B cell (primary cell): Measurements from ENCODE around the gene RAD51C. TPM values are rescaled to one million over a fixed set of nuclear protein-coding genes. Genes with fewer than 3 reads are reported as not detected.

ENCODE experiments used
- ATAC-seq: fragments of 200-7000 bp; cut with Tn5 transposase; one replicate; pipeline ENCODE4 v1.10.0; 2021; ENCODE audit warnings: low read depth, mild to moderate bottlenecking, moderate number of reproducible peaks, moderate library complexity
- CTCF ChIA-PET: fragments of 350-600 bp; sonication (Branson Sonifier 250); formaldehyde crosslinking; loops from one replicate; lab custom pipeline; 2021; ENCODE audit warnings: antibody characterized with exemption, inconsistent platforms; lab: Charles Lee
- POLR2A ChIA-PET: fragments of 350-600 bp; sonication (Branson Sonifier 250); formaldehyde crosslinking; loops from one replicate; lab custom pipeline; 2021; ENCODE audit warnings: antibody characterized with exemption; lab: Charles Lee
- DNase-seq: peaks from one replicate; pipeline ENCODE4 v3.0.0; 2013
- H2AFZ ChIP-seq: 2 replicates; pipeline ENCODE4 v1.6.1; 2012; ENCODE audit warnings: mild to moderate bottlenecking, low read depth, low read length; ENCODE audit not compliant: insufficient read depth, poor library complexity, severe bottlenecking
- H3K27ac ChIP-seq, 2 donors: 1 replicate in 1 of 2; 2 replicates in 1 of 2; pipeline ENCODE4 v1.5.1; 2012 to 2013; ENCODE audit warnings: low read length in 2 of 2, mild to moderate bottlenecking in 2 of 2, moderate library complexity in 1 of 2
- H3K27me3 ChIP-seq, 4 experiments: fragments of 200-600 bp in 1 of 4; sonication (generic) in 1 of 4; replicated peaks in 1 of 4; 1 replicate in 2 of 4; 2 replicates in 2 of 4; pipeline versions ENCODE4 v1.6.1 to v1.7.0; 2013 to 2016; ENCODE audit warnings: low read length in 3 of 4, mild to moderate bottlenecking in 2 of 4, mixed read lengths in 1 of 4, moderate library complexity in 1 of 4; ENCODE audit not compliant: insufficient read depth in 4 of 4, control insufficient read depth in 3 of 4; ENCODE audit errors: control extremely low read depth in 1 of 4
- H3K36me3 ChIP-seq, 2 experiments: replicated peaks in 1 of 2; 1 replicate in 1 of 2; 2 replicates in 1 of 2; pipeline versions ENCODE4 v1.6.1 to v1.7.1; 2013; ENCODE audit warnings: low read length in 1 of 2; ENCODE audit not compliant: insufficient read depth in 2 of 2, control insufficient read depth in 1 of 2; ENCODE audit errors: control extremely low read depth in 1 of 2, extremely low read depth in 1 of 2
- H3K4me1 ChIP-seq, 2 donors: fragments of 200-600 bp in 1 of 2; sonication (generic) in 1 of 2; 1 replicate in 1 of 2; 2 replicates in 1 of 2; pipeline versions ENCODE4 v1.5.1 to v1.6.1; 2013 to 2017; ENCODE audit warnings: low read length in 2 of 2; ENCODE audit not compliant: control insufficient read depth in 2 of 2, insufficient read depth in 2 of 2
- H3K4me2 ChIP-seq: replicated peaks from 2 replicates; pipeline ENCODE3; 2012; ENCODE audit warnings: mild to moderate bottlenecking, low read depth, low read length; ENCODE audit not compliant: poor library complexity, severe bottlenecking
- H3K4me3 ChIP-seq, 5 experiments: fragments of 200-600 bp in 1 of 5; sonication (generic) in 1 of 5; 1 replicate in 3 of 5; 2 replicates in 2 of 5; pipeline versions ENCODE4 v1.5.1 to v1.7.0; 2011 to 2016; ENCODE audit warnings: low read length in 4 of 5, mild to moderate bottlenecking in 4 of 5, low read depth in 2 of 5, control low read depth in 1 of 5, moderate library complexity in 1 of 5; ENCODE audit not compliant: insufficient read depth in 1 of 5; ENCODE audit errors: control extremely low read depth in 1 of 5, extremely low read depth in 1 of 5
- H3K79me2 ChIP-seq: fragments of 200-600 bp; sonication (generic); one replicate; pipeline ENCODE4 v1.6.0; 2016; ENCODE audit warnings: low read length; ENCODE audit not compliant: control insufficient read depth, insufficient read depth
- H3K9ac ChIP-seq: fragments of 200-600 bp; sonication (generic); 2 replicates; pipeline ENCODE4 v1.6.1; 2017; ENCODE audit warnings: mild to moderate bottlenecking, low read length, moderate library complexity
- H3K9me3 ChIP-seq, 3 donors: one replicate each; pipeline versions ENCODE4 v1.6.1 to v1.7.1; 2013; ENCODE audit warnings: low read length in 2 of 3; ENCODE audit not compliant: control insufficient read depth in 2 of 3, insufficient read depth in 1 of 3; ENCODE audit errors: control extremely low read depth in 1 of 3
- H4K20me1 ChIP-seq: 2 replicates; pipeline ENCODE4 v1.6.0; 2012; ENCODE audit warnings: mild to moderate bottlenecking, low read length; ENCODE audit not compliant: insufficient read depth, control insufficient read depth, poor library complexity, severe bottlenecking
- H3K27ac Mint-ChIP-seq: one replicate; pipeline ENCODE4 v1.8.0; 2021; ENCODE audit warnings: mixed read lengths
- H3K27me3 Mint-ChIP-seq: one replicate; pipeline ENCODE4 v1.8.0; 2021; ENCODE audit warnings: mixed read lengths
- H3K4me1 Mint-ChIP-seq: one replicate; pipeline ENCODE4 v1.8.0; 2021; ENCODE audit warnings: mixed read lengths
- H3K4me3 Mint-ChIP-seq: one replicate; pipeline ENCODE4 v1.8.0; 2021; ENCODE audit warnings: mixed read lengths
- H3K9me3 Mint-ChIP-seq: one replicate; pipeline ENCODE4 v1.8.0; 2022; ENCODE audit warnings: mixed read lengths; ENCODE audit not compliant: insufficient read depth
- EZH2 ChIP-seq: IDR thresholded peaks from 2 replicates; pipeline ENCODE4 v1.6.1; 2012; ENCODE audit warnings: borderline replicate concordance, low read depth, mild to moderate bottlenecking, moderate library complexity, low read length; ENCODE audit not compliant: insufficient read depth, poor library complexity, severe bottlenecking
- WGBS: methylation state at CpG from one replicate; pipeline ENCODE4 v1.1.5; 2013; ENCODE audit warnings: missing lambda C conversion rate; ENCODE audit not compliant: insufficient coverage; 5-methylcytosine and 5-hydroxymethylcytosine counted together
- intact Hi-C: fragments of 100-400 bp; cut with micrococcal nuclease; formaldehyde crosslinking; loops from one replicate; pipeline ENCODE4 v1.10.0; 2022
- polyA plus RNA-seq: library from polyadenylated mRNA; depleted of rRNA; stranded (reverse); fragments of >200 nt; gene quantifications from 2 replicates; pipeline ENCODE4 v1.2.3, GENCODE V29; 2012
- total RNA-seq, 2 donors: library from RNA; stranded (reverse); fragments of 120-200 nt in 1 of 2; gene quantifications; 1 replicate in 1 of 2; 2 replicates in 1 of 2; pipeline versions ENCODE4 v1.2.3 to v1.2.4, GENCODE V29; 2013 to 2022
- TF ChIP-seq, protein P1 (sequence below): fragments of 200-600 bp; IDR thresholded peaks from one replicate; pipeline ENCODE4 v1.8.0; 2022; ENCODE audit warnings: antibody characterized with exemption, mild to moderate bottlenecking

The RAD51C gene
- total and polyA plus RNA-seq, 2 donors (not counting 1 experiment from before 2014, with no cell fraction given) = 14.2 to 33.2 TPM

DNA sequence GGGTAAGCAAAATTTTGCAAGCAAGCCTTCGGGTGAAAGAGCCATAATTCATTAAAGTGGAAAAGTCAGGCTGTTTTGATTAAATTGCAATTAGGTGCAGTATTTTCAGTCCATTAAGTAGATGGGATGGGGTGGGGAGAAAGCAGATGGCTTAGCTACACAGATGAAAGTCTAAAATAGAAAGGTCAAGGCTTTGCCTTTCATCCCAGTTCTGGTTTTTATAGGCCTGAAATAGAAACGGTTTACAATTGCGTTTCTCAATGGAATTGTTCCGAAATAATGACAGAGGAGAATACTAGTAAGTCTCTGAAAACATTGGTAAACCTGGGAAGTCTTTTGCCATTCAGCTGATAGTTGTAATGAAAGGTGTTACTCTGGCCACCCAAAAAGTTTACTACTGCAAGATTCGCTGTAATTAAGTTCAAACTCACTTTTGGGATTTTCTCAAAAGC, 64.8 kb downstream of the RAD51C start:
- peaks cover 0 to 8% (median 0%) of the 10 kb centered on the region in 3 donors for H3K9me3 ChIP-seq
- ATAC-seq = no peak
- no peak overlapping the region for H3K27ac ChIP-seq
- H3K27me3 ChIP-seq = peaks cover 0 to 40% (median 37%) of the 10 kb centered on the region in 4 experiments
- TF ChIP-seq EZH2 = no peak
- TF ChIP-seq, protein P1, sequence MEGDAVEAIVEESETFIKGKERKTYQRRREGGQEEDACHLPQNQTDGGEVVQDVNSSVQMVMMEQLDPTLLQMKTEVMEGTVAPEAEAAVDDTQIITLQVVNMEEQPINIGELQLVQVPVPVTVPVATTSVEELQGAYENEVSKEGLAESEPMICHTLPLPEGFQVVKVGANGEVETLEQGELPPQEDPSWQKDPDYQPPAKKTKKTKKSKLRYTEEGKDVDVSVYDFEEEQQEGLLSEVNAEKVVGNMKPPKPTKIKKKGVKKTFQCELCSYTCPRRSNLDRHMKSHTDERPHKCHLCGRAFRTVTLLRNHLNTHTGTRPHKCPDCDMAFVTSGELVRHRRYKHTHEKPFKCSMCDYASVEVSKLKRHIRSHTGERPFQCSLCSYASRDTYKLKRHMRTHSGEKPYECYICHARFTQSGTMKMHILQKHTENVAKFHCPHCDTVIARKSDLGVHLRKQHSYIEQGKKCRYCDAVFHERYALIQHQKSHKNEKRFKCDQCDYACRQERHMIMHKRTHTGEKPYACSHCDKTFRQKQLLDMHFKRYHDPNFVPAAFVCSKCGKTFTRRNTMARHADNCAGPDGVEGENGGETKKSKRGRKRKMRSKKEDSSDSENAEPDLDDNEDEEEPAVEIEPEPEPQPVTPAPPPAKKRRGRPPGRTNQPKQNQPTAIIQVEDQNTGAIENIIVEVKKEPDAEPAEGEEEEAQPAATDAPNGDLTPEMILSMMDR = no peak
- DNase-seq = no peak
- H3K4me3 ChIP-seq = peak overlapping the region in 1 of 5 experiments; percentile 68
- POLR2A ChIA-PET = interaction anchor here (0.5 kb wide), 1 partner anchor 784 kb away, joined by 3 read pairs; no protein-coding TSS in a partner anchor
- Mint-ChIP-seq H3K4me1 (peaks cover 14% of the 10 kb centered on the region), H3K27ac (no peak overlapping the region), H3K27me3 (peaks cover 53% of the 10 kb centered on the region), H3K9me3 (no peaks in the 10 kb centered on the region), H3K4me3 (peak overlapping the region; percentile 97)
- H3K36me3 ChIP-seq = no peaks in the 10 kb centered on the region
- WGBS = 45% methylated on average over 3 of the region's 5 CpGs
- no peaks in the 10 kb centered on the region for H3K79me2 ChIP-seq
- peaks cover 15 to 22% of the 10 kb centered on the region in 2 donors for H3K4me1 ChIP-seq
- CTCF ChIA-PET = interaction anchor here (1.5 kb wide), 1 partner anchor 248 kb away, joined by 3 read pairs; no protein-coding TSS in a partner anchor
- H2AFZ ChIP-seq = no peak overlapping the region
- no peaks in the 10 kb centered on the region for H4K20me1 ChIP-seq
- H3K4me2 ChIP-seq = peak overlapping the region; percentile 93
- peak overlapping the region; percentile 73 for H3K9ac ChIP-seq
- intact Hi-C loops = no loop called here

DNA sequence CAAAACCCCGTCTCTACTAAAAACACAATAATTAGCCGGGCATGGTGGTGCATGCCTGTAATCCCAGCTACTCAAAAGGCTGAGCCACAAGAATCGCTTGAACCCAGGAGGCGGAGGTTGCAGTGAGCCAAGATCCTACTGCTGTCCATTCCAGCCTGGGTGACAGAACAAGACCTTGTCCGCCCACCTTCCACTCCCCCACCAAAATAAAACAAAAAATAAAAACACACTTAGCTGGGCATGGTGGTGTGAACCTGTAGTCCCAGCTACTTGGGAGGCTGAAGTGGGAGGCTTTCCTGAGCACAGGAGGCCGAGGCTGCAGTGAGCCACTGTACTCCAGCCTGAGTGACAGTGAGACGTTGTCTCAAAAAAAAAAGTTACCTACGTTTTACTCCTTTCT, 66.5 kb downstream of the RAD51C start:
- H3K4me1 Mint-ChIP-seq = peaks cover 14% of the 10 kb centered on the region
- H3K4me3 Mint-ChIP-seq = no peak overlapping the region
- Histone ChIP-seq H3K4me1 (peaks cover 15 to 22% of the 10 kb centered on the region in 2 donors), H2AFZ (no peak overlapping the region), H3K9me3 (peaks cover 0 to 8% (median 0%) of the 10 kb centered on the region in 3 donors), H3K4me2 (no peak overlapping the region), H3K9ac (no peak overlapping the region), H3K27me3 (peaks cover 0 to 40% (median 37%) of the 10 kb centered on the region in 4 experiments), H3K4me3 (no peak overlapping the region), H4K20me1 (no peaks in the 10 kb centered on the region), H3K27ac (no peak overlapping the region), H3K36me3 (no peaks in the 10 kb centered on the region), H3K79me2 (no peaks in the 10 kb centered on the region)
- 85% methylated on average over 4 of the region's 8 CpGs for WGBS
- no peak for TF ChIP-seq EZH2
- TF ChIP-seq, protein P1 = no peak
- ChIA-PET CTCF (interaction anchor here (1.0 kb wide), 1 partner anchor 181 kb away, joined by 3 read pairs; no protein-coding TSS in a partner anchor), POLR2A (no interaction called here)
- H3K27me3 Mint-ChIP-seq = peaks cover 49% of the 10 kb centered on the region
- H3K9me3 Mint-ChIP-seq = no peaks in the 10 kb centered on the region
- H3K27ac Mint-ChIP-seq = no peak overlapping the region
- no peak for DNase-seq
- intact Hi-C loops = no loop called here
- no peak for ATAC-seq
